ENCODE data around the gene CHI3L1. TPM values are rescaled to one million over a fixed set of nuclear protein-coding genes. Genes with fewer than 3 reads are reported as not detected.

Gene CHI3L1
- total and polyA plus RNA-seq, 4 donors = 5.0 to 34.7 (median 15.9) TPM

DNA sequence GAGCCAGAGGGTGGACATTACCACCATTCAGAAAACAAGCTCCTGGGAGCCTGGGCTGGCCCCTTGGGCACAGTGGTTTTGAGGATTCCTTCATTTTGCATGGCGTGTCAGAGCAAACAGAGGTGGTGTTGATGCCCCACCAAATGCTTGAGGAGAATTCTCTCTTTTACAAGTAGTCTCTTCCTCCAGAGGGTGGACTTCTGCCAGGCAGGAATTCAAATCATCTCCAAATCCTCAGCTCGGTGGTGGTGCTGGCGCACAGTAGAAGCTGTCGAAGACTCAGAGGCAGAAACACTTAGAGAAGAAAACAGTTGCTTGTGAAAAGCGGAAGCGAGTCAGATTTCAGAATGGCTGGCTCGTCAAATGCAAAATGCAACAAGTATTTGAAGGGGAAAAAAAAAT lies 3.4 kb upstream of the CHI3L1 start:
- no peak overlapping the region for H3K9ac ChIP-seq (ENCODE audit: low read depth in 1 of 2, low read length in 2 of 2)
- H3K27me3 ChIP-seq (ENCODE audit: control insufficient read depth in 4 of 4, insufficient read depth in 4 of 4, low read length in 3 of 4) = no peaks in the 10 kb centered on the region
- no peaks in the 10 kb centered on the region for H3K36me3 ChIP-seq (ENCODE audit: control insufficient read depth in 4 of 4, insufficient read depth in 3 of 4, low read depth in 1 of 4, low read length in 3 of 4)
- TF ChIP-seq, protein P1, sequence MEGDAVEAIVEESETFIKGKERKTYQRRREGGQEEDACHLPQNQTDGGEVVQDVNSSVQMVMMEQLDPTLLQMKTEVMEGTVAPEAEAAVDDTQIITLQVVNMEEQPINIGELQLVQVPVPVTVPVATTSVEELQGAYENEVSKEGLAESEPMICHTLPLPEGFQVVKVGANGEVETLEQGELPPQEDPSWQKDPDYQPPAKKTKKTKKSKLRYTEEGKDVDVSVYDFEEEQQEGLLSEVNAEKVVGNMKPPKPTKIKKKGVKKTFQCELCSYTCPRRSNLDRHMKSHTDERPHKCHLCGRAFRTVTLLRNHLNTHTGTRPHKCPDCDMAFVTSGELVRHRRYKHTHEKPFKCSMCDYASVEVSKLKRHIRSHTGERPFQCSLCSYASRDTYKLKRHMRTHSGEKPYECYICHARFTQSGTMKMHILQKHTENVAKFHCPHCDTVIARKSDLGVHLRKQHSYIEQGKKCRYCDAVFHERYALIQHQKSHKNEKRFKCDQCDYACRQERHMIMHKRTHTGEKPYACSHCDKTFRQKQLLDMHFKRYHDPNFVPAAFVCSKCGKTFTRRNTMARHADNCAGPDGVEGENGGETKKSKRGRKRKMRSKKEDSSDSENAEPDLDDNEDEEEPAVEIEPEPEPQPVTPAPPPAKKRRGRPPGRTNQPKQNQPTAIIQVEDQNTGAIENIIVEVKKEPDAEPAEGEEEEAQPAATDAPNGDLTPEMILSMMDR (IDR thresholded peaks at IDR 0.05; ENCODE audit: low read depth, low read length, missing input control) = no peak
- WGBS = 76% methylated on average over 7 of the region's 7 CpGs
- no peak overlapping the region for H3K27ac ChIP-seq (ENCODE audit: low read depth in 1 of 2, low read length in 2 of 2)
- H3K4me3 ChIP-seq (ENCODE audit: low read depth in 1 of 3, low read length in 3 of 3) = no peak overlapping the region
- DNase-seq (ENCODE audit: low spot score) = no peak
- peaks cover 0 to 8% (median 2%) of the 10 kb centered on the region in 4 donors for H3K4me1 ChIP-seq (ENCODE audit: control insufficient read depth in 4 of 4, insufficient read depth in 4 of 4, low read length in 3 of 4)
- no peaks in the 10 kb centered on the region for H3K9me3 ChIP-seq (ENCODE audit: control insufficient read depth in 4 of 4, low read length in 3 of 4)

DNA sequence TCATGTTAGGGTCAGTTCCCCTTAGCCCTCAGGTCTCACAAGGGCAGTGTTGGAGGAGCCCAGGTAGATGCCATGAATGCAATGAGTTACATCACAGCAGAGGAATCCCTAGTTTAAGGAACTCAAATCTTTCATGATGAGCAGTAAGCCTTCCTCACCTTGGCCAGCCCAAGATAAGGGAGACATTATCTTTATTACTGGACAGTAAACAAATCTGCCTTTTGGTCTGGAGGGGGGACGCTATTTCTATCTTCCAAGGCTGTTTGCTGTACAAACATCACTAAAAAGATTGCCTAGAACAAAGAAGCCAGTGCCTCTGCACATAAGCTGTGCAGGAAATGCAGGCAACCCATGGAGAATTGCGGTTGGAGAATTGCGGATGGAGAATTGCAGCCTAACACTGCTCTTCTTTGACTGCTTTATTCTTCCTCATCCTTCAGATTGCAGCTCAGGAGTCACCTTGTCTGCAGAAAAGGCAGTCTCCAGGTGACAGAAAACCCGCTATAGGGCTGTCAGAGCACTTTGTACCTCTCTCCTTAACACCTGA lies 2.3 kb upstream of the CHI3L1 start:
- 71% methylated on average over 4 of the region's 4 CpGs for WGBS
- no peak overlapping the region for H3K27ac ChIP-seq (ENCODE audit: low read depth in 1 of 2, low read length in 2 of 2)

DNA sequence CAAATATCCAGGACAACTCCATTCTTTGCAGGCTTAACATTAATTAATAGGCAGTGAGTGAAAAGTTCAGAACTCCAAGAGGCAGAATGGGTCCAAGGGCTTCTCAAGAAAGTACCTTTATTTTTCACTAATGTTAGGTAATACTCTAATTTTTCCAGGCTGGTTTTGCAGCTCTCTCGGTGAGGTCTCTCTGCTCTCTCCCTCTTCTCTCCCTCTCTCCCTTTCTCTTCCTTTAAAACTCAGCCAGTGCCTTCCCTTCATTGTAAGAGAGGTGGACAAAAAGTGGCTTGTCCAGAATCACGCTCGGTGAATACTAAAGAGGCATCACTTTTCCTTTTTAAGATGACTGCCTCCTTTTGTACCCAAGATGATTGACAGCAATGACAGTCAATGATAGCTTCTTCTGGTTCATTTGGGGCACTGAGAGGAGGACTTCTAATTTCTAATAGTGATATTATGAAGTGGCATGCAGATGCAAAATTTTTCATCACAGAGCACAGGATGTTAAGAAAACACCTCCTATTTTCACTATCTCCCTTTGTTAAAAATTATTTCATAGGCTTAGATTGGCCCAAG lies 1.3 kb upstream of the CHI3L1 start:
- TF ChIP-seq GABPA (IDR thresholded peaks at IDR 0.05 in 1 of 2, conservative IDR thresholded peaks at IDR 0.05 in 1 of 2) = no peak
- no peak for TF ChIP-seq YY1 (IDR thresholded peaks at IDR 0.05)
- no peak for TF ChIP-seq RAD21 (IDR thresholded peaks at IDR 0.05)
- TF ChIP-seq, protein P2, sequence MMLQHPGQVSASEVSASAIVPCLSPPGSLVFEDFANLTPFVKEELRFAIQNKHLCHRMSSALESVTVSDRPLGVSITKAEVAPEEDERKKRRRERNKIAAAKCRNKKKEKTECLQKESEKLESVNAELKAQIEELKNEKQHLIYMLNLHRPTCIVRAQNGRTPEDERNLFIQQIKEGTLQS (IDR thresholded peaks at IDR 0.05) = no peak
- TF ChIP-seq NR2F2 (IDR thresholded peaks at IDR 0.05) = no peak
- TF ChIP-seq HNF4G (IDR thresholded peaks at IDR 0.05) = no peak
- TF ChIP-seq FOXA2 (IDR thresholded peaks at IDR 0.05) = no peak
- no peak for TF ChIP-seq JUND (IDR thresholded peaks at IDR 0.05)
- no peak for TF ChIP-seq EGR1 (IDR thresholded peaks at IDR 0.05; ENCODE audit: low read depth in 2 of 2)

More for the DNA sequence above, 2.3 kb upstream of the CHI3L1 start:
- Histone ChIP-seq H3K4me3 (ENCODE audit: low read depth in 1 of 3, low read length in 3 of 3) (no peak overlapping the region), H3K9ac (ENCODE audit: low read depth in 1 of 2, low read length in 2 of 2) (no peak overlapping the region), H3K27me3 (ENCODE audit: control insufficient read depth in 4 of 4, insufficient read depth in 4 of 4, low read length in 3 of 4) (no peaks in the 10 kb centered on the region), H3K36me3 (ENCODE audit: control insufficient read depth in 4 of 4, insufficient read depth in 3 of 4, low read depth in 1 of 4, low read length in 3 of 4) (no peaks in the 10 kb centered on the region), H3K9me3 (ENCODE audit: control insufficient read depth in 4 of 4, low read length in 3 of 4) (no peaks in the 10 kb centered on the region), H3K4me1 (ENCODE audit: control insufficient read depth in 4 of 4, insufficient read depth in 4 of 4, low read length in 3 of 4) (peaks cover 0 to 8% (median 2%) of the 10 kb centered on the region in 4 donors)
- DNase-seq (ENCODE audit: low spot score) = no peak
- TF ChIP-seq FOXA2 (IDR thresholded peaks at IDR 0.05) = no peak

DNA sequence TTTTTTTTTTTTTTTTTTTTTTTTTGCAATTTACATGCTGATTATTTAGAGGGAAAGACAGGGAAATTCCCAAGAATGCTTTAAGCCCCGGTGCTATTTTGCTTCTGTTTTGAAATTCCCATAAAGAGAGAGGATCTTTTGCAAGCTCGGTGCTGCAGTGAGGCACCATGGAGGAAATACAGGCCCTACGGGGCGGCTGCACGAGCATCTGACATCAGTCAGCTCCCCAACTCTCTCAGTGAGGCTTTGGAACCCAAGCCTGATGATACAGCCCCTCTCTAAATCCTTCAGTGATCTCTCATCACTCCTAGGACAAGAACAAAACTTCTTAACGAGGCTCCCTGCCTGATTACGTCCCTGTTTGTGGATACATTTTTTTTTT lies 791 bp upstream of the CHI3L1 start:
- no peak overlapping the region for H3K27ac ChIP-seq (ENCODE audit: low read depth in 1 of 2, low read length in 2 of 2)
- H3K36me3 ChIP-seq (ENCODE audit: control insufficient read depth in 4 of 4, insufficient read depth in 3 of 4, low read depth in 1 of 4, low read length in 3 of 4) = no peaks in the 10 kb centered on the region
- peaks cover 0 to 8% (median 2%) of the 10 kb centered on the region in 4 donors for H3K4me1 ChIP-seq (ENCODE audit: control insufficient read depth in 4 of 4, insufficient read depth in 4 of 4, low read length in 3 of 4)
- no peak overlapping the region for H3K4me3 ChIP-seq (ENCODE audit: low read depth in 1 of 3, low read length in 3 of 3)
- no peaks in the 10 kb centered on the region for H3K9me3 ChIP-seq (ENCODE audit: control insufficient read depth in 4 of 4, low read length in 3 of 4)
- no peaks in the 10 kb centered on the region for H3K27me3 ChIP-seq (ENCODE audit: control insufficient read depth in 4 of 4, insufficient read depth in 4 of 4, low read length in 3 of 4)
- 67% methylated on average over 7 of the region's 7 CpGs for WGBS
- no peak overlapping the region for H3K9ac ChIP-seq (ENCODE audit: low read depth in 1 of 2, low read length in 2 of 2)
- no peak for DNase-seq (ENCODE audit: low spot score)
- TF ChIP-seq JUND (IDR thresholded peaks at IDR 0.05) = no peak
- no peak for TF ChIP-seq TAF1 (conservative IDR thresholded peaks at IDR 0.05)
- no peak for TF ChIP-seq NR2F2 (IDR thresholded peaks at IDR 0.05)
- TF ChIP-seq, protein P2 (IDR thresholded peaks at IDR 0.05) = no peak
- TF ChIP-seq GABPA (IDR thresholded peaks at IDR 0.05 in 1 of 2, conservative IDR thresholded peaks at IDR 0.05 in 1 of 2) = no peak
- no peak for TF ChIP-seq HNF4A (conservative IDR thresholded peaks at IDR 0.05)
- no peak for TF ChIP-seq SP1 (IDR thresholded peaks at IDR 0.05)
- TF ChIP-seq, protein P3, sequence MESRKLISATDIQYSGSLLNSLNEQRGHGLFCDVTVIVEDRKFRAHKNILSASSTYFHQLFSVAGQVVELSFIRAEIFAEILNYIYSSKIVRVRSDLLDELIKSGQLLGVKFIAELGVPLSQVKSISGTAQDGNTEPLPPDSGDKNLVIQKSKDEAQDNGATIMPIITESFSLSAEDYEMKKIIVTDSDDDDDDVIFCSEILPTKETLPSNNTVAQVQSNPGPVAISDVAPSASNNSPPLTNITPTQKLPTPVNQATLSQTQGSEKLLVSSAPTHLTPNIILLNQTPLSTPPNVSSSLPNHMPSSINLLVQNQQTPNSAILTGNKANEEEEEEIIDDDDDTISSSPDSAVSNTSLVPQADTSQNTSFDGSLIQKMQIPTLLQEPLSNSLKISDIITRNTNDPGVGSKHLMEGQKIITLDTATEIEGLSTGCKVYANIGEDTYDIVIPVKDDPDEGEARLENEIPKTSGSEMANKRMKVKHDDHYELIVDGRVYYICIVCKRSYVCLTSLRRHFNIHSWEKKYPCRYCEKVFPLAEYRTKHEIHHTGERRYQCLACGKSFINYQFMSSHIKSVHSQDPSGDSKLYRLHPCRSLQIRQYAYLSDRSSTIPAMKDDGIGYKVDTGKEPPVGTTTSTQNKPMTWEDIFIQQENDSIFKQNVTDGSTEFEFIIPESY (IDR thresholded peaks at IDR 0.05) = no peak
- TF ChIP-seq, protein P4, sequence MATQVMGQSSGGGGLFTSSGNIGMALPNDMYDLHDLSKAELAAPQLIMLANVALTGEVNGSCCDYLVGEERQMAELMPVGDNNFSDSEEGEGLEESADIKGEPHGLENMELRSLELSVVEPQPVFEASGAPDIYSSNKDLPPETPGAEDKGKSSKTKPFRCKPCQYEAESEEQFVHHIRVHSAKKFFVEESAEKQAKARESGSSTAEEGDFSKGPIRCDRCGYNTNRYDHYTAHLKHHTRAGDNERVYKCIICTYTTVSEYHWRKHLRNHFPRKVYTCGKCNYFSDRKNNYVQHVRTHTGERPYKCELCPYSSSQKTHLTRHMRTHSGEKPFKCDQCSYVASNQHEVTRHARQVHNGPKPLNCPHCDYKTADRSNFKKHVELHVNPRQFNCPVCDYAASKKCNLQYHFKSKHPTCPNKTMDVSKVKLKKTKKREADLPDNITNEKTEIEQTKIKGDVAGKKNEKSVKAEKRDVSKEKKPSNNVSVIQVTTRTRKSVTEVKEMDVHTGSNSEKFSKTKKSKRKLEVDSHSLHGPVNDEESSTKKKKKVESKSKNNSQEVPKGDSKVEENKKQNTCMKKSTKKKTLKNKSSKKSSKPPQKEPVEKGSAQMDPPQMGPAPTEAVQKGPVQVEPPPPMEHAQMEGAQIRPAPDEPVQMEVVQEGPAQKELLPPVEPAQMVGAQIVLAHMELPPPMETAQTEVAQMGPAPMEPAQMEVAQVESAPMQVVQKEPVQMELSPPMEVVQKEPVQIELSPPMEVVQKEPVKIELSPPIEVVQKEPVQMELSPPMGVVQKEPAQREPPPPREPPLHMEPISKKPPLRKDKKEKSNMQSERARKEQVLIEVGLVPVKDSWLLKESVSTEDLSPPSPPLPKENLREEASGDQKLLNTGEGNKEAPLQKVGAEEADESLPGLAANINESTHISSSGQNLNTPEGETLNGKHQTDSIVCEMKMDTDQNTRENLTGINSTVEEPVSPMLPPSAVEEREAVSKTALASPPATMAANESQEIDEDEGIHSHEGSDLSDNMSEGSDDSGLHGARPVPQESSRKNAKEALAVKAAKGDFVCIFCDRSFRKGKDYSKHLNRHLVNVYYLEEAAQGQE (IDR thresholded peaks at IDR 0.05) = no peak

More for the DNA sequence above, 1.3 kb upstream of the CHI3L1 start:
- Histone ChIP-seq H3K4me1 (ENCODE audit: control insufficient read depth in 4 of 4, insufficient read depth in 4 of 4, low read length in 3 of 4) (peaks cover 0 to 8% (median 2%) of the 10 kb centered on the region in 4 donors), H3K9ac (ENCODE audit: low read depth in 1 of 2, low read length in 2 of 2) (no peak overlapping the region), H3K4me3 (ENCODE audit: low read depth in 1 of 3, low read length in 3 of 3) (no peak overlapping the region), H3K27ac (ENCODE audit: low read depth in 1 of 2, low read length in 2 of 2) (no peak overlapping the region), H3K36me3 (ENCODE audit: control insufficient read depth in 4 of 4, insufficient read depth in 3 of 4, low read depth in 1 of 4, low read length in 3 of 4) (no peaks in the 10 kb centered on the region), H3K27me3 (ENCODE audit: control insufficient read depth in 4 of 4, insufficient read depth in 4 of 4, low read length in 3 of 4) (no peaks in the 10 kb centered on the region), H3K9me3 (ENCODE audit: control insufficient read depth in 4 of 4, low read length in 3 of 4) (no peaks in the 10 kb centered on the region)
- DNase-seq (ENCODE audit: low spot score) = no peak
- 69% methylated on average over 3 of the region's 3 CpGs for WGBS
